Activated T-cell treated with anti-CD3 and anti-CD28 coated beads, Interleukin-2, amount 50 U/mL, for 4 hours (primary cell): ENCODE results near the gene SMAP2. TPM values are rescaled to one million over a fixed set of nuclear protein-coding genes. Genes with fewer than 3 reads are reported as not detected.
"Not testable (repeated sequence)": the region's sequence is repeated elsewhere in the genome, so short reads cannot be mapped to it uniquely, and the experiment has no call there.

Experiments used
- ATAC-seq, 2 donors: fragments of 200-7000 bp; cut with Tn5 transposase; one replicate each; pipeline ENCODE4 v1.10.0; 2021
- DNase-seq: peaks from one replicate; pipeline ENCODE4 v3.0.0-alpha.2; 2020
- H3K27me3 Mint-ChIP-seq: one replicate; pipeline ENCODE4 v1.8.0; 2021; ENCODE audit warnings: low read depth, mixed read lengths
- H3K36me3 Mint-ChIP-seq: one replicate; pipeline ENCODE4 v1.8.0; 2022; ENCODE audit warnings: mixed read lengths; ENCODE audit not compliant: insufficient read depth
- H3K4me1 Mint-ChIP-seq: one replicate; pipeline ENCODE4 v1.8.0; 2021; ENCODE audit warnings: low read depth, mixed read lengths
- H3K4me3 Mint-ChIP-seq: one replicate; pipeline ENCODE4 v1.8.0; 2021; ENCODE audit warnings: mild to moderate bottlenecking, moderate library complexity, mixed read lengths
- H3K9me3 Mint-ChIP-seq: one replicate; pipeline ENCODE4 v1.8.0; 2021; ENCODE audit warnings: mixed read lengths
- total RNA-seq, 3 donors: library from RNA; stranded (reverse); gene quantifications; one replicate each; pipeline ENCODE4 v1.2.1, GENCODE V29; 2021

SMAP2 gene
- total RNA-seq, result 100 to 1,000 TPM; 128 to 153 (median 142) TPM

DNA sequence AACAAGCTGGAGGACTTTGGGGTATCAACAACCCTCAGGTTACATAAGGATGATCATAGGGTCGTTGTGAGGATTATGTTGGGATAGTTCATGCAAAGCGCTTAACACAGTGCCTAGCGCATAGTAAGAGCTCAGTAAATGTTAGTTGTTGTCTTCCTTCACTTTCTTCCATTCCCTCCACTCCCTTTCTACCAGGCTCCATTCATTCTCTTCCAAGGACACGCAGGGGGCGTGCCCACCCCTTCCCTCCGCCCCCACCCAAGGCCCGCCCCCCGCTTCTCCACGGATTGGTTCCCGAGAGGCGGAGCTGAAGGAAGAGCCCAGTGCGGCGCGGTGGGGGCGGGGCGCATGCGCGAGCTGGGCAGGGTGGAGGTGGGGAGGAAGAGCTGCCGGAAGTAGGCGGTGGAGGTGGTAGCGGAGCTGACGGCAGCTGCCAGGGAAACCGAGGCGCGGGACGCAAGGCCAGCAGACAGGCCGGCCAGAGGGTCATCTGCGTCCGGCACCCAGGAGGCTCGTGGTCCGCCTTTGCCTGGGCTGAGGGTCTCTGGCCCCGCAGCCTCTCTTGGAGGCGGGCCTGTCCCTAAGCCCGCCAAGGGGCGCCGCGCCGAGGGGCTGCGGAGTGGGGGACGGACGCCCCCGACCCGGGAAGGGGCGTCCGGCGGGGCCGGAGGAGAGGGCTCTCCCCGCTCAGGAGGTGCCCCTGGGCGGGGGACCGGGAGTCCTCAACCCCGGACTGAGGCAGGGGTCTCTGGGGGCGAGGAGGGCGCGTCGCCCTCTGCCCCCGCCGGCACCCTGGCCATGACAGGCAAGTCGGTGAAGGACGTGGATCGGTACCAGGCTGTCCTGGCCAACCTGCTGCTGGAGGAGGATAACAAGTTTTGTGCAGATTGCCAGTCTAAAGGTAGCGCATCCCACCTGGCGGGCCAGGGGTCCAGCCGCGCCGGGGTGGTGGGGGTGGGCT lies at the start of gene SMAP2:
TSS of gene SMAP2 (plus strand) at position 405 of the 961 bp plus-strand sequence. CDS start at position 799, 394 bp downstream.
- DNase-seq, result peak; percentile 95
- Mint-ChIP-seq H3K4me1 (peaks cover 47% of the 10 kb centered on the region), H3K4me3 (peak within 1 kb of the TSS; percentile 99), H3K9me3 (no peaks in the 10 kb centered on the region), H3K27me3 (no peaks in the 10 kb centered on the region), H3K36me3 (peaks cover 17% of the 10 kb centered on the region)
- peak; percentile 86 to 90 for ATAC-seq

- H3K4me1 Mint-ChIP-seq, DNase-seq, H3K4me3 Mint-ChIP-seq, ATAC-seq, H3K27me3 Mint-ChIP-seq, H3K36me3 Mint-ChIP-seq, H3K9me3 Mint-ChIP-seq: not testable (repeated sequence)
Measured at GRCh38 chr1:40331403-40331802, 42.1 kb upstream of the SMAP2 start.

GRCh38 chr1:40332695-40333094 lies 40.8 kb upstream of the SMAP2 start:
- no peaks in the 10 kb centered on the region for H3K27me3 Mint-ChIP-seq
- no peak for ATAC-seq
- no peaks in the 10 kb centered on the region for H3K36me3 Mint-ChIP-seq
- H3K9me3 Mint-ChIP-seq, result no peaks in the 10 kb centered on the region
- H3K4me3 Mint-ChIP-seq, result no peak overlapping the region
- no peak for DNase-seq
- no peaks in the 10 kb centered on the region for H3K4me1 Mint-ChIP-seq

DNA sequence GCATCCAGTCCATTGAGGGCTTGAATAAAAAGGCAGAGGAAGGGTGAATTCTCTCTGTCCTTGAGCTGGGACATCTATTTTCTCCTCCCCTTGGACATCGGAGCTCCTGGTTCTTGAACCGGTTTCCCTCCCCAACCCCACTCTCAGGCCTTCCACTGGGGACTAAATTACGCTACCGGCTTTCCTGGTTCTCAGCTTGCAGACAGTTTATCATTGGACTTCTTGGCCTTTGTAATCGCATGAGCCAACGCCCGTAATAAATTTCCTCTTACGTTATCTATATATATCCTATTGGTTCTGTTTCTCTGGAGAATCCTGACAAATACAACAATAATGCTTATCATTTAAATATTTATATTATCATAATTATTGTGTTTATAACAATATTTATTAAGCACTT lies 36.1 kb upstream of the SMAP2 start:
- H3K4me3 Mint-ChIP-seq, result no peak overlapping the region
- no peaks in the 10 kb centered on the region for H3K27me3 Mint-ChIP-seq
- ATAC-seq (no peak), DNase-seq (no peak)
- H3K9me3 Mint-ChIP-seq, result peaks cover 5% of the 10 kb centered on the region
- H3K4me1 Mint-ChIP-seq, result peaks cover 26% of the 10 kb centered on the region
- no peaks in the 10 kb centered on the region for H3K36me3 Mint-ChIP-seq

- Mint-ChIP-seq H3K9me3 (peaks cover 5% of the 10 kb centered on the region), H3K4me1 (peaks cover 32% of the 10 kb centered on the region), H3K36me3 (no peaks in the 10 kb centered on the region), H3K27me3 (no peaks in the 10 kb centered on the region), H3K4me3 (peak overlapping the region; percentile 6)
- DNase-seq (peak; percentile 92), ATAC-seq (peak; percentile 82 to 84)
Measured at GRCh38 chr1:40338745-40339419, 34.6 kb upstream of the SMAP2 start.

DNA sequence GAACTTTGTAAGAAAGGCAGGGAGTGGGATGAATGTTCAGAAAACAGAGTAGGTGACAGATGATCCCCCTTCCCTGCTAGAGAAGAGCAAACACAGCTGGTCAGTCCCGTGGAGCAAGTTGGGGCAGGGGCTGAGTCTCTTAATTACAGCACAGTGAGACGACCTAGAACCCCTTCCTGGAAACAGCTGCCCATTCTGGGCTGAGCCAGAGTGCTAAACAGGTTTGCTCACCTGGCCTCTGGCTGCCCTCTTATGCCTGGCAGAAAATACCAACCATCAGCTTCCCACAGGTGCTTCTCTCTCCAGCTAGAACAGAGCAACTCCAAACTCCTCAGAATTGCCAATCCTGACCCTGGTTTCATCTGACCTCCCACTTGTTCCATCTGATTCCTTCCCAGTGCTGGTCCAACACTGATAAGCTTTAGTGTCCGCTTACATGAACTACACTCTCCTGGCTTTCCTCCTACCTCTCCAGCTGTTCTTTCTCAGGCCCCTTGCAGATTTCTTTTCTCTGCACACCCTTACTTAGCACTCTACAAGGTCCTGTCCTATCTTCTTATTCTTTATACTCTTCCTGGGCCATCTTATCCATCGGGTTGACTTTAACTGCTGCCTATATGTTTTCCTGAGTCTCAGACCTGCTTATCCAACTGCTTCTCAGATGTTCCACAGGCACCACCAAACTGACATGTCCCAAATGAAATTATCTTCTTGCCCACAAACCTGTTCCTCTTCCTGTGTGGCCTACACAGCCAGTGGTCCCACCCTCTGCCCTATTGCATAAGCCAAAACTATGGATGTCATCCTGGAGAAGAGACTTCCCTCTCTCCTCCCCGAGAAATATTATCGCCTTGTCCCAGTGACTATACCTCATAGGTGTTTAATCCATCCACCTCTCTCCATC lies 33.9 kb upstream of the SMAP2 start:
- ATAC-seq, result no peak
- H3K4me1 Mint-ChIP-seq, result peaks cover 38% of the 10 kb centered on the region
- H3K27me3 Mint-ChIP-seq, result no peaks in the 10 kb centered on the region
- DNase-seq, result no peak
- H3K9me3 Mint-ChIP-seq, result peaks cover 5% of the 10 kb centered on the region
- no peak overlapping the region for H3K4me3 Mint-ChIP-seq
- no peaks in the 10 kb centered on the region for H3K36me3 Mint-ChIP-seq

GRCh38 chr1:40341491-40342380 lies 31.8 kb upstream of the SMAP2 start:
- ATAC-seq, result peak; percentile 44 to 52
- no peak for DNase-seq
- peak overlapping the region; percentile 24 for H3K4me3 Mint-ChIP-seq

GRCh38 chr1:40342381-40342717 lies 31.2 kb upstream of the SMAP2 start:
- peak overlapping the region; percentile 24 for H3K4me3 Mint-ChIP-seq
- not testable (repeated sequence) for H3K36me3 Mint-ChIP-seq, DNase-seq, H3K27me3 Mint-ChIP-seq, H3K9me3 Mint-ChIP-seq, ATAC-seq
- peaks cover 46% of the 10 kb centered on the region for H3K4me1 Mint-ChIP-seq

More at GRCh38 chr1:40341491-40342380, 31.8 kb upstream of the SMAP2 start:
- Mint-ChIP-seq H3K36me3 (no peaks in the 10 kb centered on the region), H3K4me1 (peaks cover 46% of the 10 kb centered on the region), H3K9me3 (peaks cover 5% of the 10 kb centered on the region), H3K27me3 (no peaks in the 10 kb centered on the region)

DNA sequence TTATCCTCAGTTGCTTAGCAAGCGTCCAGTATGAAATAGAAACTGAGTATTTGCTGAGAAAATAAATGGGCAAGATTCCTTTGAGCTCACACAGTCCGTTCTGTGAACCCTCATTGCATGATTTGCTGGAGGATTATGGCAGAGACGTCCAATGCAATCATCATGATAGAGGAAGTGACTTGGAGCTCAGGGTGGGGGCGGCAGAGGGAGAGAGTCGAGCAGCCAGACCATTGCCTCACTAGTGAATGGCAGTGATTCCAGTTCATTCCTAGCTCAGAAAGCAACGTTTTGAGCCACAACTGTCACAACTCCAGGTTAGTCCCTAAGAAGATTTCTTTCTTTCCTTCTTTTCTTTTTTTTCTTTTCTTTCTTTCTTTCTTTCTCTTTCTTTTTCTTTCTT lies 28.9 kb upstream of the SMAP2 start:
- H3K27me3 Mint-ChIP-seq, result no peaks in the 10 kb centered on the region
- no peaks in the 10 kb centered on the region for H3K36me3 Mint-ChIP-seq
- DNase-seq (peak; percentile 23), ATAC-seq (peak in 1 of 2 donors; percentile 24)
- peaks cover 5% of the 10 kb centered on the region for H3K9me3 Mint-ChIP-seq
- H3K4me3 Mint-ChIP-seq, result peak overlapping the region; percentile 63
- H3K4me1 Mint-ChIP-seq, result peaks cover 39% of the 10 kb centered on the region

- ATAC-seq (no peak), DNase-seq (no peak)
- H3K4me3 Mint-ChIP-seq, result no peak overlapping the region
- H3K4me1 Mint-ChIP-seq, result peaks cover under 1% of the 10 kb centered on the region
- no peaks in the 10 kb centered on the region for H3K27me3 Mint-ChIP-seq
- no peaks in the 10 kb centered on the region for H3K36me3 Mint-ChIP-seq
- H3K9me3 Mint-ChIP-seq, result no peaks in the 10 kb centered on the region
Measured at GRCh38 chr1:40350391-40350790, 23.1 kb upstream of the SMAP2 start.

GRCh38 chr1:40351124-40351523 lies 22.4 kb upstream of the SMAP2 start:
- no peak for DNase-seq
- H3K9me3 Mint-ChIP-seq, result no peaks in the 10 kb centered on the region
- no peaks in the 10 kb centered on the region for H3K4me1 Mint-ChIP-seq
- no peak overlapping the region for H3K4me3 Mint-ChIP-seq
- H3K36me3 Mint-ChIP-seq, result no peaks in the 10 kb centered on the region
- no peaks in the 10 kb centered on the region for H3K27me3 Mint-ChIP-seq
- no peak for ATAC-seq

DNA sequence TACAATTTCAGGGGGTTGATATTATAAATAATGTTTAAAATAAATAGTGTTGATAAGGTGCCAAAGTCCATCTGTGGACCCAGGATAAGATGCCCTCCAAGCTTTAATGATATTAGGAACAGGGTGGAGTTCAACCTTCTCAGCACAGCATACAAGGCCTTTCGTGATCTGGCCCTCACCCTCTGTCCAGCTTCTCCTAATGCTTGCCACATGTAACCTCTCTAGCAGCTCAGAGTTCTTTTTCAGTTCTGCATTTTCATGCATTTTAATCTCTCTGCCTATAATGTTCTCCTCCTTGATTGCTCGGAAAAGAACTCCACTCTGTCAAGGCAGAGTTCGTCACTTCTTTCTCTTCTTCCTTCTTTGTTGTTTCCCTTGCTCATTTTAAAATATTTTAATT lies 21.4 kb upstream of the SMAP2 start:
- no peaks in the 10 kb centered on the region for H3K9me3 Mint-ChIP-seq
- H3K4me3 Mint-ChIP-seq, result no peak overlapping the region
- no peak for ATAC-seq
- DNase-seq, result no peak
- H3K4me1 Mint-ChIP-seq, result no peaks in the 10 kb centered on the region
- no peaks in the 10 kb centered on the region for H3K27me3 Mint-ChIP-seq
- H3K36me3 Mint-ChIP-seq, result no peaks in the 10 kb centered on the region

DNA sequence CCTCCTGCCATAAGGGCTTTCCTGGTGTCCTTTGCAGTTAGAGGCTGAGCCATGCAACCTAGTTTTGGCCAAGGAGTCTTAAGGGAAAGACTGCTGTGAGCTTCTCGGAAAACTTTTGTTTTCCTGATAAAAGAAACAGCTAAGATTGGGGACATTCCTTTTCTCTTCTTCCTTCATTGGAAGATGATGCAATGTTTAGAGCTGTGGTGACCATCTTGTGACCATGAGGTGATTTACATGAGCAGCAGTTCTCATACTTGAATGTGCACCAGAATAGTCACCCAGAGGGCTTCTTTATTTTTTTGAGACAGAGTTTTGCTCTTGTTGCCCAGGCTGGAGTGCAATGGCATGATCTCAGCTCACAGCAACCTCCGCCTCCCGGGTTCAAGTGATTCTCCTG lies 20.4 kb upstream of the SMAP2 start:
- ATAC-seq, result no peak
- H3K4me3 Mint-ChIP-seq, result no peak overlapping the region

More for the DNA sequence above, 20.4 kb upstream of the SMAP2 start:
- Mint-ChIP-seq H3K36me3 (no peaks in the 10 kb centered on the region), H3K9me3 (no peaks in the 10 kb centered on the region), H3K27me3 (no peaks in the 10 kb centered on the region), H3K4me1 (no peaks in the 10 kb centered on the region)
- DNase-seq, result no peak
